BLaER1 (cell line): ENCODE results near the gene PPARD.
"Not testable (repeated sequence)": the region's sequence is repeated elsewhere in the genome, so short reads cannot be mapped to it uniquely, and the experiment has no call there.

Source experiments
- H3K27ac ChIP-seq: shearing (Covaris generic); formaldehyde crosslinking; 2 replicates; pipeline ENCODE4 v1.8.1; 2022
- H3K27me3 ChIP-seq: shearing (Covaris generic); formaldehyde crosslinking; 2 replicates; pipeline ENCODE4 v1.8.1; 2022
- H3K36me3 ChIP-seq: shearing (Covaris generic); formaldehyde crosslinking; 2 replicates; pipeline ENCODE4 v1.8.1; 2022
- H3K4me1 ChIP-seq: shearing (Covaris generic); formaldehyde crosslinking; 2 replicates; pipeline ENCODE4 v1.8.1; 2022
- H3K4me2 ChIP-seq: shearing (Covaris generic); formaldehyde crosslinking; 2 replicates; pipeline ENCODE4 v1.8.1; 2022
- H3K4me3 ChIP-seq: shearing (Covaris generic); formaldehyde crosslinking; 2 replicates; pipeline ENCODE4 v1.8.1; 2022
- H3K9ac ChIP-seq: shearing (Covaris generic); formaldehyde crosslinking; 2 replicates; pipeline ENCODE4 v1.8.1; 2022
- H3K9me3 ChIP-seq: shearing (Covaris generic); formaldehyde crosslinking; 2 replicates; pipeline ENCODE4 v1.8.1; 2022
- H4K20me1 ChIP-seq: shearing (Covaris generic); formaldehyde crosslinking; 2 replicates; pipeline ENCODE4 v1.8.1; 2022
- Cebpa-rat ChIP-seq: shearing (Covaris generic); IDR thresholded peaks from 2 replicates; pipeline ENCODE4 v1.8.1; 2022

The PPARD gene

DNA sequence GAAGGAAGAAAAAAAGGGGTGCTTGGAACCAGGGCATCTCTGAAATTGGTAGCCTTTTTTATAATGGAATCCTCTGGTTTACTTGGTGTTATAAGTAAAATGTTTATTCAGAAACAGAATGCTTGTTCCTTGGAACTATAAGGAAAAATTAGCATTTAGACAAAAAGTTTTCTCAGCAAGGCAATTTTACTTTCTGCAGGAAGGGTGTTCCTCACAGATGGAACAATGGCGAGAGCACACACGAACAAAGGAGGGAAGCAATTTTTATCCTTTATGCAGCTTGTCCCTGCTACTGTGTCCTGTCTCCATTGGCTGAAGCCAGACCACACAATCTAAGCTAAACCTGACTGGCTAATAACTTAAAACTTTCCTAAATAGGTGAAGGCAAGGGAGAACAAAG lies 87.1 kb downstream of the PPARD start:
- Histone ChIP-seq H3K36me3 (peaks cover 41% of the 10 kb centered on the region), H3K27ac (no peak overlapping the region), H3K4me3 (no peak overlapping the region), H3K9me3 (peaks cover 37% of the 10 kb centered on the region), H3K9ac (no peak overlapping the region), H3K27me3 (no peaks in the 10 kb centered on the region), H3K4me2 (no peak overlapping the region), H3K4me1 (peaks cover 27% of the 10 kb centered on the region), H4K20me1 (no peaks in the 10 kb centered on the region)
- no peak for TF ChIP-seq Cebpa-rat

DNA sequence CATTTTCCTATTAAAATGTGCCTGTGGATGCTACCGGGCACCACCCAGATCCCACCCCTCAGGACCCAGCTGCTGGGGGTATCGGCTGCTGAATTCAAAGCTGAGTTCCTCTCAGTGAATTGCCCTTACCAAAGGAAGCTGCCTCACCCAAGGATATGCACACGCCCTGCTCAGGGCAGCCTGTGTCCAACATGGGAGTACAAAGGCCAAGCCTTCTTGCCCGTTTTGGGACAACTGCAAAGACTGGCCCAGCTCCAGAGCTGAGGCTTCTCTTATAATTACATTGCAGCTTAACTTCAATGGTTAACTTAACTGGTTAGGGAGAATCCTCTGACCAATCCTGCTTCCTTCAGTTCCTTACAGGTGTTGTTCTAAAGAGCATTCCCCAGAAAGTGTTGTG lies 89.9 kb downstream of the PPARD start:
- TF ChIP-seq Cebpa-rat: no peak
- Histone ChIP-seq H3K27ac (no peak overlapping the region), H3K4me2 (no peak overlapping the region), H3K9me3 (peaks cover 32% of the 10 kb centered on the region), H3K27me3 (no peaks in the 10 kb centered on the region), H4K20me1 (no peaks in the 10 kb centered on the region), H3K4me1 (no peaks in the 10 kb centered on the region; the same call in 1 of the 2 replicates), H3K4me3 (no peak overlapping the region), H3K9ac (no peak overlapping the region), H3K36me3 (peaks cover 22% of the 10 kb centered on the region)

DNA sequence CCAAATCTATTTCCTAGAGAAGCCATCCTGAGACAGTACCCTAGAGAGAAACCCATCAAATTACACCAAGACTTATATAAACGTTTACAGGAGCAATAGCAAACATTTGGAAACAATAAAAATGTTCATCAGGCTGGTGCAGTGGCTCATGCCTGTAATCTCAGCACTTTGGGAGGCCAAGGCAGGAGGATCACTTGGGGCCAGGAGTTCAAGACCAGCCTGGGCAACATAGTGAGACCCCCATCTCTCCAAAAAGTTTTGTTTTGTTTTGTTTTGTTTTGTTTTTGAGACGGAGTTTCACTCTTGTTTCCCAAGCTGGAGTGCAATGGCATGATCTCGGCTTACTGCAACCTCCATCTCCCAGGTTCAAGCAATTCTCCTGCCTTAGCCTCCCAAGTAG lies 90.3 kb downstream of the PPARD start:
- not testable (repeated sequence) for H3K27ac ChIP-seq, H3K9ac ChIP-seq, H3K4me3 ChIP-seq

DNA sequence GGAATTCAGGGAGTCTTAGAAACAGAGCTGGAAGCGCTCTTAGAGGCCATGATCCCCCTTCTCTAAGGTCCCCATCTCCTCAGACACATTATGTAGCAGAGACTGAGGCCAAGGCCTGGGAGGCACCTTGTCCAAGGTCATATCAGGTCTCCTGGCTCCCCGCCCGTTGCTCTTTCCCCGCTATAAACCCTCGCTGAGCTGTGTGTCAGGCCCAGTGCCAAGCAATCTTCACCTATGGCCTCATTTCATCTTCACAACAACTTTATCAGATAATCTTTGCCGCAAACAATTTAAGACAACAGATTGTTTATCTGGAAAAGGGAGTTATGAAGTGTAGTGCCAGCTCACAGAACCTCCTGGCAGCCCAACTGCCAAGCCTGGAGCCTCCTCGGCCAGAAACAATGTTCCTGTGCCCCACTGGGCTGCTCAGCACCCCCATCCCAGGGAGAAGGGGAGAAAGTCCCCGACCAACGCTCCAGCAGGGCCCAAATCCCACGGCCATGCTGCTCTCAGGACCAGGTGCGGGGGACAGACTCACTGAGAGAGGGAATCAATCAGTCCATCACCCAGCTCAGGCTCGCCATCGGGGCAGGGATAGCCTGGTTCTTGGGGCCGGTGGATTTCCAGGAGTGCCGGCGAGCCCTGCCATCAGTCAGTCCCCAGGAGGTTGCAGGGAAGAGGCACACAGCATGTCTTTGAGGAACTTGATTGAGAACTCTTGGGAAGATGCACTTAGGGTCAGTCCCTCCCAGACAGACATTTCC lies 92.9 kb downstream of the PPARD start:
- Histone ChIP-seq H3K4me1 (no peaks in the 10 kb centered on the region), H3K9me3 (peaks cover 2% of the 10 kb centered on the region), H3K9ac (no peak overlapping the region), H3K27me3 (no peaks in the 10 kb centered on the region), H4K20me1 (no peaks in the 10 kb centered on the region), H3K4me2 (no peak overlapping the region), H3K4me3 (no peak overlapping the region), H3K36me3 (no peaks in the 10 kb centered on the region), H3K27ac (no peak overlapping the region)
- TF ChIP-seq Cebpa-rat: no peak

More for the DNA sequence above, 90.3 kb downstream of the PPARD start:
- H3K36me3 ChIP-seq: peaks cover 18% of the 10 kb centered on the region
- not testable (repeated sequence) for H3K4me2 ChIP-seq, H3K4me1 ChIP-seq, H3K27me3 ChIP-seq, H4K20me1 ChIP-seq
- peaks cover 28% of the 10 kb centered on the region for H3K9me3 ChIP-seq

DNA sequence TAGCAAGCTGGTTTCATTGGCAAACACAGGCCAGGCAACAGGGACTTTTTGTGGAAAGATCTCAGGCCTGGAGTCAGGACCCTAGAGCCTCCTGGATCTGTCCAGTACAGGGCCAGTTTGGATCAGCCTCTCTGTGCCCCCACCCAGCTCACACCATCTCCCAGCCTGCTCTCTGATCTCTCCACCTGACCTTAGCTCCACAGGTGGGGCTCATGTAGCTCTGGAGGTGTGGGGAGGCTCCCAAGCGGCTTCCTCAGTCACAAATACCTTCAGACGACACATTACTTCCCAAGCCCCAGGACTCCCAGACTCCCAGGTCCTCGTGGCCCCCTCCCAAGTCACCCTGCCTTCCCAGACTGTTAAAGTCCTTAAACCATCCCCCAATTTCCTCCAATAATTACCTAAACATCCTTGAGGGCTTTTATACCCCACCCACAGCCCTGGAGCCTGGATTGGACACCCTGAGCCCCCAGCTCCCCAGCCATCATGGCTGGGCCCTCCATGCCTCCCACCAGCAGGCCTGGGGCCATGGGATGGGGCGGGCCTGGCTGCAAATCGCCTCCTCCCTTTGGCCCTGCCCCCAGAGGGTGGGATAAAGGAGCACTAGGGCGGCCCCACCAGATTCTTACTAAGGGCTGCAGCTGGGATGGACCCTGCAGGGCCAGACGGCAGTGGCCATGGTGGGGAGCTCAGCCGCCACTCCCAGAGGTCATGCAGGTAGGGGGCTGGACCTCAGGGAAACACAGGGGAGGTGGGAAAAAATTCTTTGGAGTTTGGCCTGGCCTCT lies 93.9 kb downstream of the PPARD start:
- H4K20me1 ChIP-seq: no peaks in the 10 kb centered on the region
- H3K9me3 ChIP-seq: no peaks in the 10 kb centered on the region
- no peaks in the 10 kb centered on the region for H3K4me1 ChIP-seq
- no peak overlapping the region for H3K9ac ChIP-seq
- H3K36me3 ChIP-seq: no peaks in the 10 kb centered on the region
- TF ChIP-seq Cebpa-rat: no peak
- H3K4me3 ChIP-seq: no peak overlapping the region
- no peak overlapping the region for H3K4me2 ChIP-seq
- H3K27ac ChIP-seq: no peak overlapping the region; the same call in 1 of the 2 replicates
- no peaks in the 10 kb centered on the region for H3K27me3 ChIP-seq

DNA sequence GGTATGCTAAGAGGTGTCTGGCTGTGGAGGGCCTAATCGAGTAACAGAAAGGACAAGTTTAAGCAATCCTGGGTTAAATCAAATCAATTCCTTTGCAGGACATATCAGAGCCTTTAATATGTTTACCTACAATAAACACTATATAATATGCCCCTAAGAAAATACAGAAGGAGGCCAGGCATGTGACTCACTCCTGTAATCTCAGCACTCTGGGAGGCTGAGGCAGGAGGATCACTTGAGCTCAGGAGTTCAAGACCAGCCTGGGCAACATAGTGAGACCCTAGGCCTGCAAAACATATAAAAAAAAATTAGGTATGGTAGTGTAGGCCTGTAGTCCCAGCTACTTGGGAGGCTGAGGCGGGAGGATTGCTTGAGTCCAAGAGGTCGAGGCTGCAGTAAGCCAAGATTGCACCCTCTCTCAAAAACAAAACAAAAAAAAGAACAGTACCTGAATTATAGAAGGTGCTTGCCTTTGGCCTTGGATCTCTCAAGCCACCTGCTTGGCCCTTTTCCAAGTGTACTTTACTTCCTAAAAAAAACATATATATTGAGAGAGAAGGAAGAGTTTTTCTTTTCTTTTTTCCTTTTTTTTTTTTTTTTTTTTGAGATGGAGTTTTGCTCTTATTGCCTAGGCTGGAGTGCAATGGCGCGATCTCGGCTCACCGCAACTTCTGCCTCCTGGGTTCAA lies 96.2 kb downstream of the PPARD start:
- H4K20me1 ChIP-seq: not testable (repeated sequence)

DNA sequence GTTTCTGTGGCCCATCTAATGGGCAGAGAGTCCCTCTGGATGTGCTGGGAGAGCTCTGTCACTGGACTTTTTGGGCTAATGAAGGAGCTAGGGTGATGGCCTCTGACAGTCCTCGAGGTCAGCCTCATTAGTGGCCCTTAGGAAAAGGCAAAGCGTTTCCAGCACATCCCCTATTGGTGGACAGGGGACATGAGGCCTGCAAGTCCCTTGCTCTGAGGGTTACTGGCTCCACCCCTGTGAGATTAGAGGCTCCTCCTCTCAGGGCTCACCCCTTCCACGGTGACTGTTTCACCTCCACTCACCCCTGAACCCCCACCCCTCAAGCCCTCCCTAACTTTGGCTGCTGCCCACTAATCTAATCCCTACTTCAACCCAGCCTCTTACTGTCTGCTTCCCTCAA lies 97.0 kb downstream of the PPARD start:
- Histone ChIP-seq H3K4me3 (no peak overlapping the region), H3K27ac (no peak overlapping the region), H3K9ac (no peak overlapping the region), H3K9me3 (no peaks in the 10 kb centered on the region), H3K36me3 (no peaks in the 10 kb centered on the region), H3K4me2 (no peak overlapping the region), H3K27me3 (no peaks in the 10 kb centered on the region), H3K4me1 (no peaks in the 10 kb centered on the region), H4K20me1 (no peaks in the 10 kb centered on the region)
- TF ChIP-seq Cebpa-rat: no peak

More for the DNA sequence above, 96.2 kb downstream of the PPARD start:
- not testable (repeated sequence) for H3K27me3 ChIP-seq, H3K4me3 ChIP-seq, H3K4me2 ChIP-seq, H3K9ac ChIP-seq, H3K27ac ChIP-seq, H3K36me3 ChIP-seq, H3K4me1 ChIP-seq, H3K9me3 ChIP-seq

DNA sequence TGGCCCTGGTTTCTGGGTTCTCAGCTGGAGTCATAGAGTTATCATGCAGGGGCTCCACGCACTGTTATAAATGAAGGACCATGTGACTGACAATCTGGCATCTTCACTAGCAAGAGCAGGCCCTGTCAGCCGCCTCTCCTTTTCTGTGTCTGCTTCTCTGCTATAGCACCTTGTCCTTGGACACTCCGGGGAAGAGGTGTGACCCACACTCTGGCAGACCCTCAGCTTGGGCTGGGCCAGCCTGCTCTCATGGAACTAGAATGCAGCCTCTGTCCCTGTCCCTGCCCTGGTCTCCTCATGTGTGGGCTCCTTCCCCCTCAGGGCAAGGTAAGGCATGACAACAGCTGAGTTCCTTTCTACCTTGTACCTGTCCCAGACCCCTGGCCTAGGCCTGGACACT lies 98.8 kb downstream of the PPARD start:
- no peaks in the 10 kb centered on the region for H3K9me3 ChIP-seq
- H3K4me2 ChIP-seq: no peak overlapping the region

DNA sequence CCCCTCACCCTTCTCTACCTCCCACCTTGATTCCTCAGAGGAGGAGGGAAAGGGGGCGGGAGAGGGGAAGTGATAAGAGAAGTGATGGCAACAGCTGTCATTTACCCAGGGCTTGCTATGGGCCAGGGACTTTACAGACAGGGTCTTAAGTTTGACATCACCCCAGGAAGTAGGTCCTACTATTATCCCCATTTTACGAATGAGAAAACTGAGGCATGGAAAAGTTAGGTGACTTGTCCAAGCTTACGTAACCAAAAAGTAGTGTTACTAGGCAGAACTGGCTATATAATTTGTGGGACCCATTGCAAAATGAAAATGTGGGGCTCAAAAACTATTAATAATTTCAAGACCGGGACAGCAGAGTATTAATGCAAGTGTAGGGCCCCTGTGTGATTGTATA lies 99.3 kb downstream of the PPARD start:
- Histone ChIP-seq H4K20me1 (no peaks in the 10 kb centered on the region), H3K4me3 (no peak overlapping the region), H3K27me3 (no peaks in the 10 kb centered on the region), H3K9ac (no peak overlapping the region), H3K4me1 (peaks cover 11% of the 10 kb centered on the region), H3K9me3 (no peaks in the 10 kb centered on the region), H3K27ac (no peak overlapping the region), H3K36me3 (no peaks in the 10 kb centered on the region), H3K4me2 (no peak overlapping the region)
- no peak for TF ChIP-seq Cebpa-rat

More for the DNA sequence above, 98.8 kb downstream of the PPARD start:
- Histone ChIP-seq H3K4me1 (peaks cover 11% of the 10 kb centered on the region), H3K36me3 (no peaks in the 10 kb centered on the region), H3K9ac (no peak overlapping the region), H4K20me1 (no peaks in the 10 kb centered on the region), H3K27me3 (no peaks in the 10 kb centered on the region), H3K4me3 (no peak overlapping the region), H3K27ac (no peak overlapping the region)
- TF ChIP-seq Cebpa-rat: no peak

DNA sequence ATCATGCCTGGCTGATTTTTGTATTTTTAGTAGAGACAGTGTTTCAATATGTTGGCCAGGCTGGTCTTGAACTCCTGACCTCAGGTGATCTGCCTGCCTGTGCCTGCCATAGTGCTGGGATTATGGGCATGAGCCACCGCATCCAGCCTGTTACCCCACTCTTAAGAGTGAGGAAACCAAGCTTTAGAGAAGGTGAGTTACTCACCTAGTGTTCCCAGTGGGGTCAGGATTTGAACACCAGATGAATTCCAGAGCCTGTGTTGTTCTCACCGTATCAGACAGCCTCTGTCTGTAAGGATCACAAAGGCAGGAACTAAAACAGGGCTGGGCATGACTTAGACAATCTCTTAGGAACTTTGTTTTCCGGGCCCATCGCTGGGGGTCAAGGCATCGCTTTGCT lies 100.3 kb downstream of the PPARD start:
- H3K4me3 ChIP-seq: no peak overlapping the region
- no peaks in the 10 kb centered on the region for H3K9me3 ChIP-seq
- H4K20me1 ChIP-seq: no peaks in the 10 kb centered on the region
- H3K27ac ChIP-seq: no peak overlapping the region
- H3K4me2 ChIP-seq: no peak overlapping the region
- no peak for TF ChIP-seq Cebpa-rat
- H3K4me1 ChIP-seq: peaks cover 11% of the 10 kb centered on the region
- no peaks in the 10 kb centered on the region for H3K36me3 ChIP-seq
- no peaks in the 10 kb centered on the region for H3K27me3 ChIP-seq
- no peak overlapping the region for H3K9ac ChIP-seq
